NT2/D1 (cell line): ENCODE measurements around the gene KIAA0513.

Experiments
- YY1 ChIP-seq: IDR thresholded peaks from 2 replicates; pipeline ENCODE4 v1.6.1; 2011; ENCODE audit not compliant: insufficient read length, insufficient read depth
- ZNF274 ChIP-seq: IDR thresholded peaks from 2 replicates; pipeline ENCODE4 v1.6.1; 2011; ENCODE audit warnings: mild to moderate bottlenecking, low read depth, low read length

- no peak for TF ChIP-seq YY1
- no peak for TF ChIP-seq ZNF274
Measured at GRCh38 chr16:85018529-85019236, 8.9 kb upstream of the KIAA0513 start.
